Upper lobe of left lung (tissue), 4 donors: ENCODE measurements around the gene INPP4B.

Experiments
- EP300 ChIP-seq, 4 donors: sonication (generic); formaldehyde crosslinking; IDR thresholded peaks; one replicate each; pipeline ENCODE4 v1.5.1; 2017; ENCODE audit warnings: antibody characterized with exemption in 4 of 4, control low read depth in 2 of 4
- POLR2A ChIP-seq, 4 donors: fragments of 450-650 bp; IDR thresholded peaks; one replicate each; pipeline ENCODE4 v1.5.1; 2016 to 2017; ENCODE audit warnings: antibody characterized with exemption in 4 of 4, mild to moderate bottlenecking in 2 of 4
- POLR2AphosphoS5 ChIP-seq, 2 donors: sonication (generic); formaldehyde crosslinking; IDR thresholded peaks; one replicate each; pipeline ENCODE4 v1.5.1; 2017; ENCODE audit warnings: antibody characterized with exemption in 2 of 2
- TF ChIP-seq, protein P1 (sequence below), 6 experiments: fragments of 450-650 bp in 4 of 6; fragments of 200-600 bp in 2 of 6; sonication (generic) in 2 of 6; IDR thresholded peaks; one replicate each; pipeline ENCODE4 v1.5.1; 2016 to 2019; ENCODE audit warnings: antibody characterized with exemption in 6 of 6

DNA sequence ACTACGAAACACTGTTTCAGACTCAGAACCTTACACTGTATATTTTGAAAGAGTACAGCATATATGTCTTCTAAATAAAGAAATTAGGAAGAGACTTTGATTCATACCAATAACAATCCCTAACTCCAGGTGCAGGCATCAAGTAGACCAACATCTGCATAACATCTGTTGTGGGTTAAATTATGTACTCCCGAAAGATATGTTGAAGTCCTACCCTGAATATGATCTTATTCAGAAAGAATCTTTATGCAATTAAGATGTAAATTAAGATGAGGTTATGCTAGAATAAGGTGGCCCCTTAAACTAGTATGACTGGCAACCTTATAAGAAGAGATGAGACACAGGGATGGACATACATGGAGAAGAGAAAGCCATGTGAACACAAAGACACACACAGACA is 117.9 kb downstream of the INPP4B start:
- no peak for TF ChIP-seq POLR2A (IDR thresholded peaks at IDR 0.05)
- TF ChIP-seq, protein P1, sequence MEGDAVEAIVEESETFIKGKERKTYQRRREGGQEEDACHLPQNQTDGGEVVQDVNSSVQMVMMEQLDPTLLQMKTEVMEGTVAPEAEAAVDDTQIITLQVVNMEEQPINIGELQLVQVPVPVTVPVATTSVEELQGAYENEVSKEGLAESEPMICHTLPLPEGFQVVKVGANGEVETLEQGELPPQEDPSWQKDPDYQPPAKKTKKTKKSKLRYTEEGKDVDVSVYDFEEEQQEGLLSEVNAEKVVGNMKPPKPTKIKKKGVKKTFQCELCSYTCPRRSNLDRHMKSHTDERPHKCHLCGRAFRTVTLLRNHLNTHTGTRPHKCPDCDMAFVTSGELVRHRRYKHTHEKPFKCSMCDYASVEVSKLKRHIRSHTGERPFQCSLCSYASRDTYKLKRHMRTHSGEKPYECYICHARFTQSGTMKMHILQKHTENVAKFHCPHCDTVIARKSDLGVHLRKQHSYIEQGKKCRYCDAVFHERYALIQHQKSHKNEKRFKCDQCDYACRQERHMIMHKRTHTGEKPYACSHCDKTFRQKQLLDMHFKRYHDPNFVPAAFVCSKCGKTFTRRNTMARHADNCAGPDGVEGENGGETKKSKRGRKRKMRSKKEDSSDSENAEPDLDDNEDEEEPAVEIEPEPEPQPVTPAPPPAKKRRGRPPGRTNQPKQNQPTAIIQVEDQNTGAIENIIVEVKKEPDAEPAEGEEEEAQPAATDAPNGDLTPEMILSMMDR (IDR thresholded peaks at IDR 0.05): no peak
- TF ChIP-seq POLR2AphosphoS5 (IDR thresholded peaks at IDR 0.05): no peak
- TF ChIP-seq EP300 (IDR thresholded peaks at IDR 0.05): no peak
